HepG2 (cell line): ENCODE measurements around the gene PDLIM5. TPM values are rescaled to one million over a fixed set of nuclear protein-coding genes. Genes with fewer than 3 reads are reported as not detected.

ENCODE experiments used
- ATAC-seq: fragments of 200-7000 bp; cut with Tn5 transposase; 3 replicates; pipeline ENCODE4 v1.9.1; 2020; ENCODE audit warnings: mild to moderate bottlenecking, moderate library complexity
- BruUV-seq: library from RNA; stranded (reverse); fragments of 400-500 nt; replicated peaks from 2 replicates; lab custom pipeline; 2021; lab: Mats Ljungman, UMichigan
- CTCF ChIA-PET: fragments of 300-600 bp; formaldehyde crosslinking; extraction: SDS; loops from one replicate; lab custom pipeline; 2021; ENCODE audit warnings: low total read pairs, inconsistent platforms, low intra/inter-chr PET ratio; lab: Yijun Ruan, JAX
- POLR2A ChIA-PET: fragments of 350-600 bp; sonication (Branson Sonifier 250); formaldehyde crosslinking; loops from one replicate; lab custom pipeline; 2020; ENCODE audit warnings: antibody characterized with exemption, inconsistent platforms; lab: Yijun Ruan, JAX
- DNase-seq: peaks from one replicate; pipeline ENCODE4 v3.0.0-alpha.2; 2015; ENCODE audit warnings: low spot score
- FAIRE-seq: peaks from 3 replicates; lab custom pipeline; 2011; peaks lifted over from hg19 to GRCh38; lab: Jason Lieb, UNC
- H2AFZ ChIP-seq: one replicate; pipeline ENCODE4 v1.6.1; 2011; ENCODE audit warnings: low read length, inconsistent platforms
- H3K27ac ChIP-seq: fragments of 300-600 bp; 3 replicates; pipeline ENCODE4 v1.8.0; 2011; ENCODE audit warnings: mixed run types, mild to moderate bottlenecking, mixed read lengths, low read length, inconsistent platforms; ENCODE audit not compliant: insufficient read depth; ENCODE audit errors: extremely low read length
- H3K27me3 ChIP-seq, 2 experiments: fragments of 200-600 bp in 1 of 2; 2 replicates in 1 of 2; 3 replicates in 1 of 2; pipeline versions ENCODE4 v1.6.0 to v1.8.0; 2011; ENCODE audit warnings: low read length in 2 of 2, mild to moderate bottlenecking in 2 of 2, moderate library complexity in 2 of 2, inconsistent platforms in 1 of 2; ENCODE audit not compliant: insufficient read depth in 2 of 2, control insufficient read depth in 1 of 2
- H3K36me3 ChIP-seq, 2 experiments: fragments of 200-600 bp in 1 of 2; replicated peaks in 1 of 2; 2 replicates in 1 of 2; 3 replicates in 1 of 2; pipeline versions ENCODE4 v1.5.1 to v1.8.0; 2011; ENCODE audit warnings: low read length in 2 of 2, inconsistent platforms in 1 of 2; ENCODE audit not compliant: insufficient read depth in 2 of 2, control insufficient read depth in 1 of 2
- H3K4me1 ChIP-seq: 2 replicates; pipeline ENCODE4 v1.5.1; 2012; ENCODE audit warnings: low read length, inconsistent platforms; ENCODE audit not compliant: insufficient read depth
- H3K4me2 ChIP-seq: 2 replicates; pipeline ENCODE4 v1.6.0; 2011; ENCODE audit warnings: low read depth, low read length, inconsistent platforms
- H3K4me3 ChIP-seq, 3 experiments: fragments of 200-600 bp in 1 of 3; sonication (generic), shearing (Covaris generic) in 1 of 3; replicated peaks in 1 of 3; 2 replicates each; pipeline ENCODE4 v1.5.1; 2011 to 2016; ENCODE audit warnings: low read length in 3 of 3, inconsistent platforms in 2 of 3, low read depth in 2 of 3, mild to moderate bottlenecking in 2 of 3, control low read depth in 1 of 3, mixed read lengths in 1 of 3; ENCODE audit not compliant: insufficient read depth in 1 of 3
- H3K79me2 ChIP-seq: one replicate; pipeline ENCODE4 v1.6.1; 2011; ENCODE audit warnings: low read length, inconsistent platforms; ENCODE audit not compliant: insufficient read depth
- H3K9ac ChIP-seq: 2 replicates; pipeline ENCODE4 v1.6.0; 2011; ENCODE audit warnings: mild to moderate bottlenecking, low read depth, low read length, inconsistent platforms; ENCODE audit not compliant: insufficient read depth
- H3K9me3 ChIP-seq: 2 replicates; pipeline ENCODE4 v1.5.1; 2012; ENCODE audit warnings: mild to moderate bottlenecking, low read length
- H4K20me1 ChIP-seq: 2 replicates; pipeline ENCODE4 v1.6.0; 2011; ENCODE audit warnings: inconsistent platforms, mild to moderate bottlenecking, low read length, moderate library complexity; ENCODE audit not compliant: insufficient read depth
- CBX5 ChIP-seq: sonication (generic); formaldehyde crosslinking; IDR thresholded peaks from 2 replicates; pipeline ENCODE4 v1.4.0; 2020; ENCODE audit warnings: missing genetic modification reagents, borderline replicate concordance
- ETV5 ChIP-seq: IDR thresholded peaks from 2 replicates; pipeline ENCODE4 v1.6.1; 2018; ENCODE audit warnings: missing biosample characterization, missing genetic modification reagents, inconsistent platforms, borderline replicate concordance
- HNRNPK ChIP-seq: fragments of 200-400 bp; formaldehyde crosslinking; IDR thresholded peaks from 2 replicates; pipeline ENCODE4 v1.6.1; 2018; ENCODE audit warnings: low read length, low read depth, moderate library complexity, mild to moderate bottlenecking; ENCODE audit not compliant: poor library complexity, severe bottlenecking
- KDM5A ChIP-seq: fragments of 200-600 bp; sonication (generic); IDR thresholded peaks from 2 replicates; pipeline ENCODE4 v1.7.0; 2018; ENCODE audit warnings: antibody characterized with exemption, mild to moderate bottlenecking, low read length, borderline replicate concordance
- PAWR ChIP-seq: sonication (generic); formaldehyde crosslinking; IDR thresholded peaks from 2 replicates; pipeline ENCODE4 v1.4.0; 2020; ENCODE audit warnings: missing genetic modification reagents, mild to moderate bottlenecking, borderline replicate concordance
- SATB2 ChIP-seq: sonication (generic); formaldehyde crosslinking; IDR thresholded peaks from 2 replicates; pipeline ENCODE4 v1.5.0; 2020; ENCODE audit warnings: missing genetic modification reagents
- THYN1 ChIP-seq: sonication (generic); formaldehyde crosslinking; IDR thresholded peaks from 2 replicates; pipeline ENCODE4 v1.8.1; 2023; ENCODE audit warnings: low read depth, mild to moderate bottlenecking, moderate library complexity, missing genetic modification reagents, borderline replicate concordance
- ZC3H13 ChIP-seq: sonication (generic); formaldehyde crosslinking; IDR thresholded peaks from 2 replicates; pipeline ENCODE4 v1.8.1; 2023; ENCODE audit warnings: mild to moderate bottlenecking, missing genetic modification reagents, moderate library complexity
- ZNF367 ChIP-seq: sonication (generic); formaldehyde crosslinking; IDR thresholded peaks from 2 replicates; pipeline ENCODE4 v1.4.0; 2020; ENCODE audit warnings: missing genetic modification reagents, borderline replicate concordance
- ZNF430 ChIP-seq: sonication (generic); formaldehyde crosslinking; IDR thresholded peaks from 2 replicates; pipeline ENCODE4 v1.9.0; 2021; ENCODE audit warnings: mild to moderate bottlenecking, missing genetic modification reagents
- ZNF788 ChIP-seq: sonication (generic); formaldehyde crosslinking; IDR thresholded peaks from 2 replicates; pipeline ENCODE4 v1.5.0; 2020; ENCODE audit warnings: mild to moderate bottlenecking, missing genetic modification reagents, borderline replicate concordance
- WGBS: methylation state at CpG from one replicate; pipeline ENCODE4 v1.1.6; 2017; ENCODE audit warnings: low lambda C conversion rate; 5-methylcytosine and 5-hydroxymethylcytosine counted together
- in situ Hi-C: cut with HindIII; loops from 2 replicates; pipeline ENCODE4 v1.10.0; 2017; ENCODE audit warnings: low pct_unique_long_range_greater_than_20kb; ENCODE audit not compliant: extremely low pct_ligation_motif_present
- intact Hi-C: fragments of 100-400 bp; cut with micrococcal nuclease; formaldehyde crosslinking; loops from one replicate; pipeline ENCODE4 v1.10.0; 2022; ENCODE audit not compliant: unreplicated experiment
- polyA plus RNA-seq, 8 experiments: library from polyadenylated mRNA; depleted of rRNA in 3 of 8; stranded (reverse) in 7 of 8; unstranded in 1 of 8; fragments of >200 nt; fragmentation: Illumina TruSeq in 4 of 8; extraction: Trizol in 4 of 8; gene quantifications; 2 replicates each; pipeline versions ENCODE4 v1.2.1 to v1.2.3, GENCODE V29; 2011 to 2016; ENCODE audit warnings: low read depth in 4 of 8, missing spikeins in 1 of 8, mixed read lengths in 1 of 8; ENCODE audit not compliant: insufficient read depth in 1 of 8
- total RNA-seq, 5 experiments: library from RNA; depleted of rRNA; stranded (reverse); fragments of >200 nt; fragmentation: Illumina TruSeq; extraction: Trizol; gene quantifications; 2 replicates each; pipeline ENCODE4 v1.2.3, GENCODE V29; 2016; ENCODE audit warnings: low read depth in 1 of 5
- TF ChIP-seq, protein P1 (sequence below): sonication (generic); formaldehyde crosslinking; conservative IDR thresholded peaks from 2 replicates; pipeline ENCODE4 v1.8.1; 2023; ENCODE audit warnings: missing genetic modification reagents
- TF ChIP-seq, protein P2 (sequence below), 2 experiments: fragments of 450-650 bp in 1 of 2; sonication (generic) in 1 of 2; formaldehyde crosslinking; IDR thresholded peaks; 2 replicates each; pipeline versions ENCODE4 v1.5.0 to v1.8.0; 2020 to 2022; ENCODE audit warnings: mild to moderate bottlenecking in 1 of 2, missing genetic modification reagents in 1 of 2
- TF ChIP-seq, protein P3 (sequence below): IDR thresholded peaks from 2 replicates; pipeline ENCODE4 v1.6.1; 2016; ENCODE audit warnings: missing biosample characterization, missing genetic modification reagents, low read depth

Gene PDLIM5
- total and polyA plus RNA-seq, 2 of the 13 experiments (the other 11 are each of a cell fraction or from before 2014, with no cell fraction given): 52.8 to 119 TPM

DNA sequence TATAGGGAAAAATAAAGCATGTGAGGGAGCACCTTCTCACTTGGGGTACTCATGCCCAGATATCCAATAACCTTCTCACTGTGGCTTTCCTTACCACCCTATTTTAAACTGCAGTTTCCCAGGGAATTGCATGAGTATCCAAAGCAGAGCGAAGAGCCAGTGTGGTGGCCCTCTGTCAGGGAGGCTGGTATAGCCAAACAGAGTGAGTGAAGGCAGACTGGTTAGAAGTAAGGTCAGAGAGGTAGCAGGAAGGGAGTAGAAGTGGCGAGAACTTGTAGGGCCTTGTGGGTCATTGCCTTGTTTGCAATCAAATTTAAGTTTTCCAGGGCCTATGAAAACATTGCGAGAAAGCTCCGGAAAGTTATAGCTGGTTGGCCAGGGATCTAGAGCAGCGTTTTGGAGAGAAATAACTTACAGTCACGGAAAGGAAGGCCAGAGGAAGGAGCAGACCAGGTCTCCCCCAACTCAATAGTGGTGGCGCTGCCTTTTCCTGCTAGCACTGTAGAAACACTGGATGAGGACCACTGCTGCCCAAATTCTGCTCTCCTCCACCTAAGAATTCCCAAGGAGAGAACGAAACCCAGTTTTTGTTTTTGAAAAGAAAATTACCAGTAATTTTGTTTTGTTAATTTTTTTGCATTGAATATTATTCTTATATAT lies 77.2 kb downstream of the PDLIM5 start:
- in situ Hi-C loops (no loop called here), intact Hi-C loops (no loop called here)
- peaks cover 16% of the 10 kb centered on the region; the same call in 1 of the 2 replicates for H3K4me1 ChIP-seq
- no peak overlapping the region for H3K4me2 ChIP-seq
- DNase-seq (no peak), ATAC-seq (no peak), FAIRE-seq (no peak)
- H3K36me3 ChIP-seq: peaks cover 6 to 23% of the 10 kb centered on the region in 2 experiments; a peak in 4 of 5 replicates
- TF ChIP-seq SATB2 (CRISPR knock-in tag): no peak
- TF ChIP-seq, protein P1, sequence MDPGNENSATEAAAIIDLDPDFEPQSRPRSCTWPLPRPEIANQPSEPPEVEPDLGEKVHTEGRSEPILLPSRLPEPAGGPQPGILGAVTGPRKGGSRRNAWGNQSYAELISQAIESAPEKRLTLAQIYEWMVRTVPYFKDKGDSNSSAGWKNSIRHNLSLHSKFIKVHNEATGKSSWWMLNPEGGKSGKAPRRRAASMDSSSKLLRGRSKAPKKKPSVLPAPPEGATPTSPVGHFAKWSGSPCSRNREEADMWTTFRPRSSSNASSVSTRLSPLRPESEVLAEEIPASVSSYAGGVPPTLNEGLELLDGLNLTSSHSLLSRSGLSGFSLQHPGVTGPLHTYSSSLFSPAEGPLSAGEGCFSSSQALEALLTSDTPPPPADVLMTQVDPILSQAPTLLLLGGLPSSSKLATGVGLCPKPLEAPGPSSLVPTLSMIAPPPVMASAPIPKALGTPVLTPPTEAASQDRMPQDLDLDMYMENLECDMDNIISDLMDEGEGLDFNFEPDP (CRISPR knock-in tag): 0 out of 2 replicates have a peak, but pooled peaks have one; percentile 36
- H3K27me3 ChIP-seq: no peaks in the 10 kb centered on the region
- H3K4me3 ChIP-seq: no peak overlapping the region
- peaks cover 6% of the 10 kb centered on the region for H3K79me2 ChIP-seq
- CTCF ChIA-PET: no interaction called here
- H3K27ac ChIP-seq: no peak overlapping the region
- H4K20me1 ChIP-seq: 0 out of 2 replicates have a peak, but pooled peaks cover 5% of the 10 kb centered on the region
- 87% methylated on average over 8 of the region's 8 CpGs for WGBS
- POLR2A ChIA-PET: no interaction called here
- H3K9ac ChIP-seq: no peak overlapping the region
- H3K9me3 ChIP-seq: no peaks in the 10 kb centered on the region
- no TSS peak for BruUV-seq
- H2AFZ ChIP-seq: no peak overlapping the region

DNA sequence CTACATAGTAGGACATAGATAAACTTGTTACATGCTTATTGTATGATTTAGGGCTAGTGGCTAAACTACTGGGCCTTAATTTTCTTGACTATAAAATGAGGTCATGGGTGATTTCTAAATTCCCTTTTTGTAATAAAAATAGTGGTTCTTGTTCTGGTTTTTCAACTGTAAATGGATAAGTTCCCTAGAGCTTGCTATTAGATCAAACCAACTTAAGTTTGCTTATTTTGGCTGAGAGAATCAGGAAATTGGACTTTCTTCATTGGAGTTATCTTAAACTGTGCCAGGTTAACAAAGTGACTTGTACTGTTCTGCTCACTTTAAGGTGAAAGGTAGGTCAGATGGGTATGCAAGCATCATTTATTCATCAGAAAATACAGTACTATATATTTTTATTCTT lies 78.3 kb downstream of the PDLIM5 start:
- no peak overlapping the region for H3K4me3 ChIP-seq
- no peak overlapping the region for H3K27ac ChIP-seq
- H2AFZ ChIP-seq: no peak overlapping the region
- no peak overlapping the region for H3K9ac ChIP-seq
- BruUV-seq: no TSS peak
- H3K27me3 ChIP-seq: no peaks in the 10 kb centered on the region
- ChIA-PET POLR2A (no interaction called here), CTCF (no interaction called here)
- peaks cover 7% of the 10 kb centered on the region for H3K79me2 ChIP-seq
- 0 out of 2 replicates have a peak, but pooled peaks cover 5% of the 10 kb centered on the region for H4K20me1 ChIP-seq
- intact Hi-C loops: no loop called here
- DNase-seq (no peak), FAIRE-seq (no peak), ATAC-seq (no peak)
- no peak overlapping the region for H3K4me2 ChIP-seq
- peaks cover 25% of the 10 kb centered on the region for H3K4me1 ChIP-seq
- peaks cover 5 to 23% of the 10 kb centered on the region in 2 experiments; a peak in 4 of 5 replicates for H3K36me3 ChIP-seq
- no peaks in the 10 kb centered on the region for H3K9me3 ChIP-seq
- in situ Hi-C loops: no loop called here
- TF ChIP-seq, protein P2, sequence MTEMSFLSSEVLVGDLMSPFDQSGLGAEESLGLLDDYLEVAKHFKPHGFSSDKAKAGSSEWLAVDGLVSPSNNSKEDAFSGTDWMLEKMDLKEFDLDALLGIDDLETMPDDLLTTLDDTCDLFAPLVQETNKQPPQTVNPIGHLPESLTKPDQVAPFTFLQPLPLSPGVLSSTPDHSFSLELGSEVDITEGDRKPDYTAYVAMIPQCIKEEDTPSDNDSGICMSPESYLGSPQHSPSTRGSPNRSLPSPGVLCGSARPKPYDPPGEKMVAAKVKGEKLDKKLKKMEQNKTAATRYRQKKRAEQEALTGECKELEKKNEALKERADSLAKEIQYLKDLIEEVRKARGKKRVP (CRISPR knock-in tag; IDR thresholded peaks at IDR 0.05): no peak
- no peak for TF ChIP-seq CBX5 (CRISPR knock-in tag)
- no peak for TF ChIP-seq ETV5
- TF ChIP-seq KDM5A: no peak
- TF ChIP-seq, protein P3, sequence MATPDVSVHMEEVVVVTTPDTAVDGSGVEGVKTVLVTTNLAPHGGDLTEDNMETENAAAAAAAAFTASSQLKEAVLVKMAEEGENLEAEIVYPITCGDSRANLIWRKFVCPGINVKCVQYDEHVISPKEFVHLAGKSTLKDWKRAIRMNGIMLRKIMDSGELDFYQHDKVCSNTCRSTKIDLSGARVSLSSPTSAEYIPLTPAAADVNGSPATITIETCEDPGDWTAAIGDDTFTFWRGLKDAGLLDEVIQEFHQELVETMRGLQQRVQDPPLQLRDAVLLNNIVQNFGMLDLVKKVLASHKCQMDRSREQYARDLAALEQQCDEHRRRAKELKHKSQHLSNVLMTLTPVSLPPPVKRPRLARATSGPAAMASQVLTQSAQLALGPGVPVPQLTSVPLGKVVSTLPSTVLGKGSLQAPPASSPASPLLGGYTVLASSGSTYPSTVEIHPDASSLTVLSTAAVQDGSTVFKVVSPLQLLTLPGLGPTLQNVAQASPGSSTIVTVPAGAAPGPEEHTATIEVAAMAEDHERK (CRISPR knock-in tag): no peak
- no peak for TF ChIP-seq HNRNPK
- no peak for TF ChIP-seq ZNF788
- no peak for TF ChIP-seq ZC3H13 (CRISPR knock-in tag)
- TF ChIP-seq ZNF367 (CRISPR knock-in tag): no peak
- TF ChIP-seq ZNF430: no peak
- TF ChIP-seq THYN1 (CRISPR knock-in tag): no peak
- TF ChIP-seq PAWR: no peak
